Psoas muscle (tissue), 8 donors: ENCODE results near the gene CDKL4. TPM values are rescaled to one million over a fixed set of nuclear protein-coding genes. Genes with fewer than 3 reads are reported as not detected.

Source experiments
- ATAC-seq, 4 donors: fragments of 200-7000 bp; cut with Tn5 transposase; one replicate each; pipeline ENCODE4 v1.9.1; 2020; ENCODE audit warnings: moderate library complexity in 3 of 4, mild to moderate bottlenecking in 2 of 4
- DNase-seq, 2 donors: peaks; one replicate each; pipeline ENCODE4 v3.0.0-alpha.2; 2020
- H3K27ac ChIP-seq: fragments of 200-600 bp; one replicate; pipeline ENCODE4 v1.8.0; 2022
- H3K27me3 ChIP-seq, 3 donors: fragments of 200-600 bp in 1 of 3; one replicate each; pipeline versions ENCODE4 v1.6.1 to v1.8.0; 2013 to 2022; ENCODE audit warnings: low read length in 2 of 3, mild to moderate bottlenecking in 2 of 3, moderate library complexity in 1 of 3; ENCODE audit not compliant: insufficient read depth in 3 of 3
- H3K36me3 ChIP-seq, 2 donors: fragments of 200-600 bp in 1 of 2; one replicate each; pipeline versions ENCODE4 v1.6.1 to v1.8.0; 2013 to 2022; ENCODE audit warnings: low read depth in 1 of 2, mild to moderate bottlenecking in 1 of 2, moderate library complexity in 1 of 2; ENCODE audit not compliant: insufficient read depth in 1 of 2
- H3K4me1 ChIP-seq: fragments of 200-600 bp; one replicate; pipeline ENCODE4 v1.8.0; 2022
- H3K4me3 ChIP-seq: fragments of 200-600 bp; one replicate; pipeline ENCODE4 v1.8.0; 2022; ENCODE audit warnings: mild to moderate bottlenecking
- H3K9me3 ChIP-seq: fragments of 200-600 bp; one replicate; pipeline ENCODE4 v1.8.0; 2022
- WGBS, 3 donors: extraction: QIAGEN DNeasy Blood & Tissue Kit; methylation state at CpG; one replicate each; pipeline versions ENCODE4 v1.1.6 to v1.1.7; 2013; 5-methylcytosine and 5-hydroxymethylcytosine counted together
- intact Hi-C, 2 donors: fragments of 100-400 bp; cut with DNase I; formaldehyde crosslinking; loops; one replicate each; pipeline versions ENCODE4 v1.11.0 to v1.14.2; 2022
- polyA plus RNA-seq, 3 donors: library from polyadenylated mRNA; stranded (reverse); fragments of 200-250 nt; gene quantifications; one replicate each; pipeline ENCODE4 v1.2.3, GENCODE V29; 2013
- total RNA-seq, 4 donors: library from RNA; stranded (reverse); fragmentation: NEBNext Ultra II Directional in 2 of 4; extraction: Animal tissue kit (Norgen Biotek cat#: 25700) in 2 of 4; gene quantifications; one replicate each; pipeline versions ENCODE4 v1.2.1 to v1.2.4, GENCODE V29; 2021 to 2023
- TF ChIP-seq, protein P1 (sequence below): fragments of 200-600 bp; IDR thresholded peaks from one replicate; pipeline ENCODE4 v1.8.0; 2022; ENCODE audit warnings: antibody characterized with exemption
- donor health status: healthy with polysubstance abuse.
- donor health status: DM: no; HTN: no; CAD: no; lungs with moderate emphysema.
- donor health status: Bipolar disorder and iron deficiency.
- donor health status: healthy.
- donor health status: DM: yes; HTN: yes; CAD: no.
- donor health status: DM: no; HTN: no; CAD: no.
- donor health status: DM: no; HTN: no; CAD: no.
- donor health status: DM: yes; HTN: yes; CAD: no.

The CDKL4 gene
- total and polyA plus RNA-seq, 7 donors = 0.06 to 0.99 (median 0.44) TPM; not detected in 3

DNA sequence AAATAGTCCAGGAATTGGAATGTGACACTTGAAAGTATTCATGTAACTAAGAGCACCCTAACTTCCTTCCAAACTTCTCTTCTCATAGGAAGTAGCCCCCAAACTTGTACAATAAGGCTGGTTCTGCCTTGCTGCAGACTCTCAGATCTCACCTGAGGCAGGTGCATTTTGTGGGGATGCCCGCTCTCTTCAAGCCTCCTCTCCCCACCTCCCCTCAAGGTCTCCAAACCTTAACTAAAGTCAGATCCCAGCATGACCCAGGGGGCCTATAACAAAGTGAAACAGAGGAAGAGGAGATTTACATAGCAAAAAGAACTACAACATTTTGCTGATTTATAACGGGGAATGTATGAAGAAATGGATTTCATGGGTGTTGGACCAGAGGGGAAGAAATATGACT is 23.6 kb downstream of the CDKL4 start:
- Histone ChIP-seq H3K27me3 (no peaks in the 10 kb centered on the region), H3K4me3 (no peak overlapping the region), H3K9me3 (no peaks in the 10 kb centered on the region), H3K36me3 (no peaks in the 10 kb centered on the region), H3K27ac (no peak overlapping the region), H3K4me1 (no peaks in the 10 kb centered on the region)
- intact Hi-C loops = no loop called here
- TF ChIP-seq, protein P1, sequence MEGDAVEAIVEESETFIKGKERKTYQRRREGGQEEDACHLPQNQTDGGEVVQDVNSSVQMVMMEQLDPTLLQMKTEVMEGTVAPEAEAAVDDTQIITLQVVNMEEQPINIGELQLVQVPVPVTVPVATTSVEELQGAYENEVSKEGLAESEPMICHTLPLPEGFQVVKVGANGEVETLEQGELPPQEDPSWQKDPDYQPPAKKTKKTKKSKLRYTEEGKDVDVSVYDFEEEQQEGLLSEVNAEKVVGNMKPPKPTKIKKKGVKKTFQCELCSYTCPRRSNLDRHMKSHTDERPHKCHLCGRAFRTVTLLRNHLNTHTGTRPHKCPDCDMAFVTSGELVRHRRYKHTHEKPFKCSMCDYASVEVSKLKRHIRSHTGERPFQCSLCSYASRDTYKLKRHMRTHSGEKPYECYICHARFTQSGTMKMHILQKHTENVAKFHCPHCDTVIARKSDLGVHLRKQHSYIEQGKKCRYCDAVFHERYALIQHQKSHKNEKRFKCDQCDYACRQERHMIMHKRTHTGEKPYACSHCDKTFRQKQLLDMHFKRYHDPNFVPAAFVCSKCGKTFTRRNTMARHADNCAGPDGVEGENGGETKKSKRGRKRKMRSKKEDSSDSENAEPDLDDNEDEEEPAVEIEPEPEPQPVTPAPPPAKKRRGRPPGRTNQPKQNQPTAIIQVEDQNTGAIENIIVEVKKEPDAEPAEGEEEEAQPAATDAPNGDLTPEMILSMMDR = no peak
- ATAC-seq (no peak), DNase-seq (no peak)
- 70 to 77% (median 72%) methylated on average over 2 of the region's 2 CpGs for WGBS, 3 donors

DNA sequence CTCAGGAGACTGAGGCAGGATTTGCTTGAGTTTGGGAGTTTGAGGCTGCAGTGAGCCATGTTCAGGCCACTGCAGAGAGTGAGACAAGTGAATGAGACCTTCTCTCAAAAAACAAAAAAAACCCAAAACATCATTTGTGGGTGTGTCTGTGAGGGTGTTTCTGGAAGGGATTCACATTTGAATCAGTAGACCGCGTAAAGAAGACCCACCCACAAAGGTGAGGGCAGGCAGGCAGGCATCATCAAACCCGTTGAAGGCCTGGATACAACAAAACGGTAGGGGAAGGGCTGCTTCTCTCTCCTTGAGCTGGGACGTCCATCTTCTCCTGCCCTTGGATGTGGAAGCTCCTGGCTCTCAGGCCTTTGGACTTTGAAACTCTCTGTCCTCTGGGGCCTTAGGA is 25.4 kb downstream of the CDKL4 start:
- no peaks in the 10 kb centered on the region for H3K4me1 ChIP-seq
- DNase-seq (no peak), ATAC-seq (no peak)
- H3K4me3 ChIP-seq = no peak overlapping the region
- no peaks in the 10 kb centered on the region for H3K9me3 ChIP-seq
- intact Hi-C loops = no loop called here
- no peaks in the 10 kb centered on the region for H3K27me3 ChIP-seq
- WGBS, 3 donors = 88 to 92% (median 91%) methylated on average over 5 of the region's 5 CpGs
- H3K27ac ChIP-seq = no peak overlapping the region
- H3K36me3 ChIP-seq = no peaks in the 10 kb centered on the region
- TF ChIP-seq, protein P1 = no peak

DNA sequence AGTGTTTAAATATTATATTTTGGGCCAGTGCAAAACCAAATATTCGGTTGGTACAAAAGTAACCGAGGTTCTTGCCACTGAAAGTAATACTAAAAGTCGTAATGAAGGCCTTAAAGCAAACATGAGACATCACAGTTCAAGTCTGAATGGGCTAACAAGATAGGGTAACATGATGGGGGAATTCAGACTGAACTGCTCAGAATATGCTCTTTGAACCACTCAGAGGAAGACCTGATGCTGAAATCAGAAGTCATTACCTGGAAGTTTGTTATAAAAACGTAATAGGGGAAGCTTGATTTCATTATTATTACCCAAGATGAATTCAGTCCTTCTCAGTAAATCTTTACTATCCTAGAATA is 26.6 kb downstream of the CDKL4 start:
- intact Hi-C loops = no loop called here
- Histone ChIP-seq H3K4me3 (no peak overlapping the region), H3K27me3 (no peaks in the 10 kb centered on the region), H3K27ac (no peak overlapping the region), H3K4me1 (no peaks in the 10 kb centered on the region), H3K9me3 (no peaks in the 10 kb centered on the region), H3K36me3 (no peaks in the 10 kb centered on the region)
- ATAC-seq = no peak
- no peak for DNase-seq
- TF ChIP-seq, protein P1 = no peak
- 79 to 88% (median 85%) methylated on average over 4 of the region's 4 CpGs for WGBS, 3 donors

DNA sequence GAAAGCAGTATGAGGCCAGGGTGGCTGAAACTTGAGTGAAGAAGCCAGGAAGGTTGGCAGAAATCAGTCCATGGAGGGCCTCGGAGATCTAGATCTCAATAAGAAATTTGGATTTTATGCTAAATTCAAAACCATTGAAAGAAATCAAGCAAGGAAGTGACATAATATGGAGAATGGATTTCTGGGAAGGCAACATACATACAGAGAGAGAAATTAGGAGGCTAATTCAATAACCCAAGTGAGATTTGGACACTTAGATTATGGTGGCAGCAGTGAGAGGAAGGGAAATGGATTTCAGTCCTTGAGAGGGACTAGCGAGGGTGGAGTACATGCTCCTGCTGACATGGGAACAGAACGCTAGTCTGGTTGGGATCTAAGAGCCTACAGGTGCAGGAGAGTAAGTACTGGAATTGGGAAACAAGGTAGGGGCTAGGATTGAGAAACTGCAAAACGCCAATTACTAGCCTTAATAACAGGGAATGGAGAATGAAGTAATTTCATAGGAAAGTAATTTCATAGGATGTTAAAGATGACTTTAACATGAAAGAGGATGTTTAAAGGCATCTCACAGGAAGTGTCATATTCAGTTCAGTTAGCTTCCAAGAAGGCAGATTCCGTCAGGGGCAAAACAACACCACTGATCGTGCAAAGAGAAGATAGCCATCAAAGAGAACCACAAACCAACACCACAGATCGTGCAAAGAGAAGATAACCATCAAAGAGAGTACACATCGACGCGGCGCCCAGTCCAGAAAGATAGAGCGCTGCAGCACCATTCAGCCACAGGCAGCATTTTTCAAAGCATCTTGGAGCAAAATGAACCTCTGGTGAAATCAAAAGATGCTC is 27.2 kb downstream of the CDKL4 start:
- ATAC-seq (no peak), DNase-seq (no peak)
- Histone ChIP-seq H3K9me3 (no peaks in the 10 kb centered on the region), H3K36me3 (no peaks in the 10 kb centered on the region), H3K4me3 (no peak overlapping the region), H3K27me3 (no peaks in the 10 kb centered on the region), H3K27ac (no peak overlapping the region), H3K4me1 (no peaks in the 10 kb centered on the region)
- 79 to 87% (median 86%) methylated on average over 12 of the region's 12 CpGs for WGBS, 3 donors
- TF ChIP-seq, protein P1 = no peak
- intact Hi-C loops = no loop called here

DNA sequence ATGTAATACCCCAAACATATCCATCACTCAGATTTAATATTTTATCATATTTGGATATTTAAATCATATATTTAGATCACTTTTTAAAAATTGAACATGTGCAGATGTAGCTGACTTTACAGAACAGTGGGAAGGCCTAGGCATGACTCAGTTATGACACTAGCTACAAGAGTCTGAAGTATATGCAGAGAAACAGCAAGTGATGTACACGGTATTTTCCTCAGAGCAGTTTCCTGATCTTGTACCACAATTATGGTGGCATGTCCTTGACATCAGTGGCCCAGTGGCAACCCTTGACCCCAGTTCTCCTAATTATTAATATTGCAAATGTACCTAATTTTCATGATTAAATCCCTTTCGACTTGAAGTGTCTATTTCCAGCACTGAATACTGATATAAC is 28.2 kb downstream of the CDKL4 start:
- WGBS, 3 donors = 78 to 88% (median 81%) methylated on average over 2 of the region's 2 CpGs
- no peak for ATAC-seq
- intact Hi-C loops = no loop called here
- TF ChIP-seq, protein P1 = no peak
- Histone ChIP-seq H3K36me3 (no peaks in the 10 kb centered on the region), H3K27ac (no peak overlapping the region), H3K4me3 (no peak overlapping the region), H3K27me3 (no peaks in the 10 kb centered on the region), H3K4me1 (no peaks in the 10 kb centered on the region), H3K9me3 (no peaks in the 10 kb centered on the region)
- DNase-seq = no peak
